HG03025 (cell line): ENCODE results near the gene SLC4A2.
A peak's percentile ranks its signal among the peaks of the same experiment; 100 is the strongest.
"Not testable (repeated sequence)": the region's sequence is repeated elsewhere in the genome, so short reads cannot be mapped to it uniquely, and the experiment has no call there.

ENCODE experiments used
- ATAC-seq: cut with Tn5 transposase; IDR thresholded peaks from one replicate; pipeline ENCODE4 v1.9.1; 2021; ENCODE audit warnings: mild to moderate bottlenecking, moderate library complexity; ENCODE audit not compliant: unreplicated experiment, low FRiP score

Gene SLC4A2

GRCh38 chr7:151024435-151025056 is 34.8 kb upstream of the SLC4A2 start, which contains the start of gene ATG9B:
TSS of gene ATG9B (minus strand) at chr7:151024494. CDS start at chr7:151024423, 71 bp downstream.
- no peak for ATAC-seq

DNA sequence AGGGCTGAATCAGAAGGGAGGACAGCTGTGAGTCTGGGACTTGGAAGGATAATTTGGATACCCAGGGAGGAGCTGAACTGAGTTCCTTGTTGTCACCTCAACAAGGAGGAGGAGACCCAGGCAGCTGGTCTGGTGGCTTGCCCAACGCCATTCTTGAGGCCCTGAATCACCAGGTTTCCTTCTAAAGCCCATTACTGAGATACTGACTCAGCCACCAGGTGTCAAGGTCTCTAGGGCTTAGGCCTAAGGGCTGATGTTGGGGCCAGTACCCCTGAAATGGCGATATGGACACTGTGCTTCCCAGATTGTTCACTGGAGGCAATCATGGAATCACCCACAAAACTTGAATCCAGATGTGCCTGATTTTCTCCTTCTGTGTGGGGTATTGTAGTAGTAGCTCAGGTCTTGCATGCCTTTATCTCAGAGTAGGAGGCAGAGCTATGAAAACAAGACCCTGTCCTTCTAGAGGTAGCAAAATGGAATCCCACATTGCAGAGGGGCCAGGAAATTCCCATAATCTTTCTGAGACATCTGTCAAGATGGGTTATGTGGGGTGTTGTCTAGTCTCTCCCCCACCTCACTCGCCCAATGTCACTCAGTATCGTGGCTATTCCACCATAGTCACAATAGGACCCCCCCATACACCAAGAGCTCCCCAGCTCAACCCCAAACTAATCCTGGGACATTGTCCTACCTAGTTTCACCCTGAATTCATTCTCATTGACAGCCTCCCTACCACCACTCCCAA is 33.3 kb upstream of the SLC4A2 start:
- ATAC-seq = no peak

DNA sequence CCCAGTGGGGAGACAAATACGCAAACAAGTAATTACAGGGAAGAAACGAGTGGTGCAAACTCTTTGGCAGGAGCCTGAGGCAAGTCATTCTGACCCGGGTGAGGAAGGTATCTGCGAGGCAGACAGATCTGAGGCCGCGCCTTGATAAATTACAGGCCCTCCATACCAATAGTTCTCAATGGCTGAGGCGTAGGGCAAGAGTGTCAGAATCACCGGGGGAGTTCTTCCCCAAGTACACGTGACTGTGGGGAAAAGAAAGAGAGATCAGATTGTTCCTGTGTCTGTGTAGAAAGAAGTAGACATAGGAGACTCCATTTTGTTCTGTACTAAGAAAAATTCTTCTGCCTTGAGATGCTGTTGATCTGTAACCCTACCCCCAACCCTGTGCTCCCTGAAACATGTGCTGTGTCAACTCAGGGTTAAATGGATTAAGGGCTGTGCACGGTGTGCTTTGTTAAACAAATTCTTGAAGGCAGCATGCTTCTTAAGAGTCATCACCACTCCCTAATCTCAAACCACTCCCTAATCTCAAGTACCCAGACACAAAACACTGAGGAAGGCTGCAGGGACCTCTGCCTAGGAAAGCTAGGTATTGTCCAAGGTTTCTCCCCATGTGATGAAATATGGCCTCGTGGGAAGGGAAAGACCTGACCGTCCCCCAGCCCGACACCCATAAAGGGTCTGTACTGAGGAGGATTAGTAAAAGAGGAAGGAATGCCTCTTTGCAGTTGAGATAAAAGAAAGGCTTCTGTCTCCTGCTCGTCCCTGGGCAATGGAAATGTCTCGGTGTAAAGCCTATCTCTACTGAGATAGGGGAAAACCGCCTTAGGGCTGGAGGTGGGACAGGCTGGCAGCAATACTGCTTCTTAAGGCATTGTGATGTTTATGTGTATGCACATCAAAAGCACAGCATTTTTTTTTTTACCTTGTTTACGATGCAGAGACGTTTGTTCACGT is 32.3 kb upstream of the SLC4A2 start:
- not testable (repeated sequence) for ATAC-seq

- not testable (repeated sequence) for ATAC-seq
Observed at GRCh38 chr7:151027728-151028130, 31.7 kb upstream of the SLC4A2 start.

DNA sequence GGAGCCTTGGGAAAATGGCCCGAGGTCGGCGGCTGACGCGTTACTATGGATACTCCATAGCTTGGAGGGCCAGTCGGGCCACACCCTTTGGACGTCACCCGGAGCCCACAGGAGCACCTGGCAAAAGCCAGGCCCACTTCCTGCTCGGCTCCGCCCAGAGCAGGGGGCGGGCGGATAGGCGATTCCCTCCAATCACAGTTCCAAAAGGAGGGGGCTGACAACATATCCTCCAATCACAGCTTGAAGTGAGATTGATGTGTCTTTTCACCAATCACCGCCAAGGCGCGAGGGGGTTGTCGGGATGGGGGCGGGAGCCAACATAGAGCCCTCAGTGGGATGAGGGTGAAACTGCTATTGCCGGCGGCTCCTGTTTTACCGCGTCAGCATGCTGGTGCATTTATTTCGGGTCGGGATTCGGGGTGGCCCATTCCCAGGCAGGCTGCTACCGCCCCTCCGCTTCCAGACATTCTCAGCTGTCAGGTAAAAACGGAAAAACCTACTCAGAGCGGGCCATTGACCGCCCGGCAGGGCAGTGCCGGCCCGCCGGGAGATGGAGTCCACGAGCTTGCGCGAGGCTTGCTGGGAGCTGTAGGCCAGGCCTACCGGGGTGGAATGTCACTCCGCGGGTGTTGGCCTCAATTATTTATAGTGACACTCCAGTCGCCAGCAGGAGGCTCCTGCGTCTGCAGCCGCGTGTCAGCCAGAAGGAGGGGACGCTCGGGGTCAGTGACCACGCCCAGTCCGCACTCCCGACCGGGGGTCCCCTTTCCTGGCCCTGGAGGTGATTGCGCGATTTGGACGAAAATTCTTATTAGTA is 31.1 kb upstream of the SLC4A2 start, which contains the start of gene ABCB8:
Gene ABCB8 (plus strand): TSS at position 320 of the 817 bp plus-strand sequence. CDS start 66 bp downstream, at position 386.
- peak; percentile 97 for ATAC-seq

GRCh38 chr7:151028948-151029501 is 30.4 kb upstream of the SLC4A2 start:
- no peak for ATAC-seq

- no peak for ATAC-seq
Observed at GRCh38 chr7:151031011-151031410, 28.4 kb upstream of the SLC4A2 start.

DNA sequence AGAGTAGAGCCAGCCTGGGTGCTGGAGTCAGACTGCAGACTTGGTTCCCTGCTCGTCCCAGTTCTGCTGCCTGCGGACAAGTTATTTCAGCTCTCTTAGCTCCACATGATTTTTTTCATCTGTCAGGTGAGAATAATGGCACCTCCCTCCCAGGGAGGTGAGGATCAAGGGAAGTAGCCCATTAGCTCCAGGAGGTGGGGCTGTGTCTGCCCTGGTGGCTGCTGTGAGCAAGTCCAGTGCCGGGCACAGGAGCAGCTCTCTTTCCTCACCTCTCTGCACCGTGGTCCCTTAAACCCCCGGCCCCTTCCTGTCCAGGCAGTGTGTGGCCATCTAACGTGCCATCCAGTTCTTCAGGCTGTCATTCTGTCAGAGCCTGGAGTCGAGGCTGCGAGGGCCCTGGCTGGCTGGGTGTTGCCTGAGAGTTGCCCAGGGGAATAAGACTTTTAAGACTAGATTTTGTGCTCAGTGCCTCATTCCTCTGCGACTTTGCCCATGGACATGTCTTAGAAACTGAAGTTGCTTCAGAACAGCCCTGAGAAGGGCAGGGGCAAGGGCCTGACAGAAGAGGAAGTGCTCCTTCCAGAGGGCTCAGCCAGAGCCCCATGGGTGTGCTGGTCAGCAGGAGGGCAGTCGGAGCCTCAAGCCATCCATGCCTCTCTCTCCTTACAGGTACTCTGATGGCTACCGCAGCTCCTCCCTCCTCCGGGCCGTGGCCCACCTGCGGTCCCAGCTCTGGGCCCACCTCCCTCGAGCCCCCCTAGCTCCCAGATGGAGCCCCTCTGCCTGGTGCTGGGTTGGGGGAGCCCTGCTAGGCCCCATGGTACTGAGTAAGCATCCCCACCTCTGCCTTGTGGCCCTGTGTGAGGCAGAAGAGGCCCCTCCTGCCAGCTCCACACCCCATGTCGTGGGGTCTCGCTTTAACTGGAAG is 26.2 kb upstream of the SLC4A2 start:
- ATAC-seq = no peak

DNA sequence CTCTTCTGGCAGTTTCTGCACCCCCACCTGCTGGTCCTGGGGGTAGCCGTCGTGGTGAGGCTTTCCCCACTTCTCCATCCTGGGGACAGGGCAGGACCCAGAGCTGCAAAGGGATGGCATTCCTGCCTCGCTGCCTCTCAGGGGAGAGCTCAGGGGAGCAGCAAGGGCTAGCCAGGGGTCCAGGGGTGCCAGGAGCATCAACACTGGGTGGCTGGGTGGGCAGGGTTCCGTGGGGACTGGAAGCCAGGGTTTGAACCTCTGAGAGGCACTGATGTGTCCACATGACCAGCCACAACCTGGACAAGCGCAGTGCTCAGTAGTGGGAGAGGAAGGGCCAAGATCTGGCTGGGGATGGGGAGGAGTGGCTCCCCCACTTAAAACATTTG is 25.5 kb upstream of the SLC4A2 start:
- ATAC-seq = no peak

DNA sequence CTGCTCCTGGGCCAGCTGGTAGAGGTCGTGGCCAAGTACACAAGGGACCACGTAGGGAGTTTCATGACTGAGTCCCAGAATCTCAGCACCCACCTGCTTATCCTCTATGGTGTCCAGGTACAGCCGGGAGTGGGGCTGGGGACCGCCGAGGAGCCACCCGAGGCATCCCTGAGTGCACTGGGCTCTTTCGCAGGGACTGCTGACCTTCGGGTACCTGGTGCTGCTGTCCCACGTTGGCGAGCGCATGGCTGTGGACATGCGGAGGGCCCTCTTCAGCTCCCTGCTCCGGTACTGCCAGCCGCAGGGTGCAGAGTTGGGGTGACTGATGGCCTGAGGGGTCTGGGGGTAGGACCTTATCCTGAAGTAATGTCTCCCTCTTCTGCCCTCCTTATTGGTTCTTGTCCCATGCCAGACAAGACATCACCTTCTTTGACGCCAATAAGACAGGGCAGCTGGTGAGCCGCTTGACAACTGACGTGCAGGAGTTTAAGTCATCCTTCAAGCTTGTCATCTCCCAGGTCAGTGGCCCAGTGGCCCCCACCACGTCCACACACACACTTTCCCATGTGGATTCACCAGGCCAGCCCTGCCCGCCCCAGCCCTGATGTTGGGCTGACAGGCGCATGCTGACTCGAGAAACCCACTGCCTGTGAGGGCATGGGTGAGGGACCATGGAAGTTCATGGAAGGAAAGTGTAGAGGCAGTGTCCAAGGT is 24.9 kb upstream of the SLC4A2 start:
- no peak for ATAC-seq

DNA sequence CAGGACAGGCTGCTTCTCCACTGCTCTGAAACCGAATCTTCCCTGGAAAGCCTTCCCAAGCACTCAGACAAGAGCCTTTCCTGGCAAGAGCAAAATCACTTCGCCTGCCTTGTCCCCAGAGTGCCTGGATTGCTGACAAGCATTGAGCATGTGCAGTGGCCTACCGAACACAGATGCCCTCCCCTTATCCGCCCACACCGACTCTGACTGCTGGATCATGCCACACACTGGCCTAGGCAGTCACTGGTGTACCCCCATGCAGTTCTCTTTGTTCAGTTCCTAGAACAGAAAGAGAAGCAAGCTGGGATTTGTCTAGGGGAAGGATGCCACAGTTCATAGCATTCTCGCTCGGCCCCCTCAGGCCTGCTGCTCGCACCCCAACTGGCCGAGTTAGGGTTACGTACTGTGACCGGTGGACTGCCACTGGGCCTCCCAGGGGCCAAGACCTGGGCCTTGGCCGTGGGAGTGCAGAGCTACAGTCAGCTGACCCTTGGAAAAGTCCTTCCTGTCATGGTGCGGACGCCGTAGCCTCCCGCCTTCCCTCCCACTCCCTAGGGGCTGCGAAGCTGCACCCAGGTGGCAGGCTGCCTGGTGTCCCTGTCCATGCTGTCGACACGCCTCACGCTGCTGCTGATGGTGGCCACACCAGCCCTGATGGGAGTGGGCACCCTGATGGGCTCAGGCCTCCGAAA is 24.2 kb upstream of the SLC4A2 start:
- no peak for ATAC-seq

GRCh38 chr7:151035902-151036301 is 23.5 kb upstream of the SLC4A2 start:
- ATAC-seq = no peak

DNA sequence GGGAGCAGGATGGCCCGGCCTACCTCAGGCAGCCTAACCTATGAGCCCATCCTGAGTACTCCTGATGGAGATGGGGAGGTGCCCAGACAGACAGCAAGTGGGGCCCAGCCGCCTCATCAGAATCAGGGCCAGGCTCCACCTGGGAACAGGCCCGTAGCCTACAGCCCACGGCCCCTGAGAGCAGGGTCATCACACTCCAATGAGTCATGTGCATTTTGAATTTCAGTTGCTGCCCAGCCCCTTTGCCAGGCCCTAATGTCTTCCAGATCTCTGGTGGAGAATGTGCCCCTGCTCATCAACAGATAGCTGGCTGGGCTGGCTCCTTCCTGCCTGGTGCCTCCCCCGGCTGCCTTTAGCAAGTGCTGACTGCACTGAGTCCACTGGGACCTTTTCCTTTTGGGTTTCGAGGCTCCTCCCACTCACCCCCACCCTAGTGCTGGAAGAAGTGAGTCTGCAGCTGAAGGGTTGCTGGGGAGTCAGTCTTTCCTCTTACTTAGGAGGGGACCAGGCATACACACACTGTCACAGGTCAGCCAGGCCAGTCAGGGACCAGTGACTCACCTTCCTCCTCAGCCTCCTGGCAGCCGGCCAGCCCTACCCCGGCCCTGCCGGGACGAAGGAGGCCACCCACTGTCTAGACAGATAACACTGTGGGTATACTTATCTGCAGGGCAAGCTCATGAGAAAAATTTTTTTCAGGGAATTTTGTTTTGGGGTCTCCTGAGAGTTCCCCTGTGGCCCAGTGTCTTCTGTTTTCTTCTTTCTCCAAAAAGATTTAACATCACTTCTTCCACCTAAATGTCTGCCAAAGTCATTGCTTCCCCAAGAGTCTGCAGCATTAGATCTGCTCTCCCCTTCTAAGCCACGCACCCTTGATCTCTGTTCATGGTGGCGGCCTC is 20.2 kb upstream of the SLC4A2 start:
- no peak for ATAC-seq

DNA sequence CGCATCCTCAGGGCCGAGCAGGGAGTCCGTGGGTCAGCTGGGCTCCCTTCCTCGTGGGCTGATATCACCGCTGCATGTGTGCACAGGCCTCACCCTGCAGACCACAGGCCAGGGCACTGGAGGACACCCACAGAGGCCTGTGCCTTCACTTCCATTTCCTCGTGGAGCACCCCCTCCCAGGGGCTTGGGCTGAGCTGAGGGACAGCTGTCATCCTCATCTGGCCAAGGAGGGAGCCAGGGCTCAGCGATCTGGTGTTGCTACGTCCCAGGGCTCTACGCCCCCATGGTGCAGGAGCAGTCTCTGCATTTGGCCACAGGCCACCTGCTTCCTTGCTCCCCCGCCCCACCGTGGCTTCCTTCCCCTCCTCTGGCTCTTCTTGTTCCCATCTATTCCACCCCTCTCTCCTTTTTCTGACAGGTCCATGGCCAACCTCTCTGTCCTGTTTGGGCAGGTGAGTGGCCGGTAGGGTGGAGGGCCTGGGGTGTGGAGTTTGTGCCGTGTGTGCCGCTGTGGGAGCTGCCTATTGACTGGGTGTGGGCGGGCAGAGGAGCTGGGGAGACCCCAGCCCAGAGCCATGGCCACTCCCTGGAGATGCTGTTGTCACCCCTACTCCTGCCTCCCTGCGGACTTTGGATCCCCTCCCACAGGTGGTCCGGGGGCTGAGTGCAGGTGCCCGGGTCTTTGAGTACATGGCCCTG is 19.4 kb upstream of the SLC4A2 start:
- no peak for ATAC-seq

DNA sequence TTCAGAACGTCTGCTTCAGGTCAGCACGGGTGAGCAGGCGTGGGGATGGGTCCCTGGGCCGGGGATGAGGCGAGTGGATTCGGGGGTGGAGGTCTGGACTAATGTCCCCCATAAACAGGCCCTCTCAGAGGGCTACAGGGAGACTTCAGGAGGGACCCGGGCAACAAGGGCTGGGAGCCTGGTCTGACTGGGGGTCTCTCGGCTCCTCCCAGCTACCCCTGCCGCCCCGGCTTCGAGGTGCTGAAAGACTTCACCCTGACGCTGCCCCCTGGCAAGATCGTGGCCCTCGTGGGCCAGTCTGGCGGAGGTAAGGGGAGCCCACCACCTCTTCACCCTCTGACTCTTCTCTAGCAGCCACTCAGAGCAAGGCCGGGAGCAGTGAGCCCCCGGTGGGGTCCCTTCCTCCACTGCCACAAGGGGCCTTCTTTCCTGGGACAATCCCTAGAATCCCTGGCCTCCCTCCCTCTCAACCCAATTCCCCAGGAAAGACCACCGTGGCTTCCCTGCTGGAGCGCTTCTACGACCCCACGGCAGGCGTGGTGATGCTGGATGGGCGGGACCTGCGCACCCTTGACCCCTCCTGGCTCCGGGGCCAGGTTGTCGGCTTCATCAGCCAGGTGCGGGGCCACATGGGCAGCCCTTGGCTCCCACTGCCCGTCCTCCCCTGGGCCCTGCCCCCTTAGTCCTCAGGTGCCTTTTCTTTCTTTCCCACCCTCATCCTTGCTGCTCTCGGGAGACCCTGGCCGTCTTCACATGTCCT is 18.6 kb upstream of the SLC4A2 start:
- no peak for ATAC-seq
